Stomach (tissue), 4 donors: Measurements from ENCODE around the gene ZMPSTE24.

Experiments used
- POLR2A ChIP-seq, 4 donors: fragments of 450-650 bp; IDR thresholded peaks; one replicate each; pipeline ENCODE4 v1.6.1; 2016; ENCODE audit warnings: antibody characterized with exemption in 4 of 4, control low read depth in 2 of 4, mild to moderate bottlenecking in 1 of 4, moderate library complexity in 1 of 4
- POLR2AphosphoS5 ChIP-seq, 3 donors: sonication (generic); formaldehyde crosslinking; IDR thresholded peaks; one replicate each; pipeline ENCODE4 v1.6.1; 2016; ENCODE audit warnings: antibody characterized with exemption in 3 of 3
- TF ChIP-seq, protein P1 (sequence below), 7 experiments: fragments of 450-650 bp in 4 of 7; fragments of 200-600 bp in 3 of 7; sonication (generic) in 3 of 7; IDR thresholded peaks; one replicate each; pipeline ENCODE4 v1.5.1; 2016 to 2019; ENCODE audit warnings: antibody characterized with exemption in 7 of 7, control low read depth in 2 of 7, mild to moderate bottlenecking in 1 of 7

- TF ChIP-seq POLR2A (IDR thresholded peaks at IDR 0.05) (no peak), POLR2AphosphoS5 (IDR thresholded peaks at IDR 0.05) (no peak)
- TF ChIP-seq, protein P1, sequence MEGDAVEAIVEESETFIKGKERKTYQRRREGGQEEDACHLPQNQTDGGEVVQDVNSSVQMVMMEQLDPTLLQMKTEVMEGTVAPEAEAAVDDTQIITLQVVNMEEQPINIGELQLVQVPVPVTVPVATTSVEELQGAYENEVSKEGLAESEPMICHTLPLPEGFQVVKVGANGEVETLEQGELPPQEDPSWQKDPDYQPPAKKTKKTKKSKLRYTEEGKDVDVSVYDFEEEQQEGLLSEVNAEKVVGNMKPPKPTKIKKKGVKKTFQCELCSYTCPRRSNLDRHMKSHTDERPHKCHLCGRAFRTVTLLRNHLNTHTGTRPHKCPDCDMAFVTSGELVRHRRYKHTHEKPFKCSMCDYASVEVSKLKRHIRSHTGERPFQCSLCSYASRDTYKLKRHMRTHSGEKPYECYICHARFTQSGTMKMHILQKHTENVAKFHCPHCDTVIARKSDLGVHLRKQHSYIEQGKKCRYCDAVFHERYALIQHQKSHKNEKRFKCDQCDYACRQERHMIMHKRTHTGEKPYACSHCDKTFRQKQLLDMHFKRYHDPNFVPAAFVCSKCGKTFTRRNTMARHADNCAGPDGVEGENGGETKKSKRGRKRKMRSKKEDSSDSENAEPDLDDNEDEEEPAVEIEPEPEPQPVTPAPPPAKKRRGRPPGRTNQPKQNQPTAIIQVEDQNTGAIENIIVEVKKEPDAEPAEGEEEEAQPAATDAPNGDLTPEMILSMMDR (IDR thresholded peaks at IDR 0.05): no peak
These were observed 56.7 kb downstream of the ZMPSTE24 start for GRCh38 chr1:40314721-40315238.
